Type B pancreatic cell (in vitro differentiated cells): ENCODE measurements around the gene CTCF. TPM values are rescaled to one million over a fixed set of nuclear protein-coding genes. Genes with fewer than 3 reads are reported as not detected.
A peak's percentile ranks its signal among the peaks of the same experiment; 100 is the strongest.
"Not testable (repeated sequence)": the region's sequence is repeated elsewhere in the genome, so short reads cannot be mapped to it uniquely, and the experiment has no call there.

Source experiments
- DNase-seq: peaks from one replicate; pipeline ENCODE4 v3.0.0; 2021; ENCODE audit warnings: mixed read lengths; ENCODE audit not compliant: unreplicated experiment; ENCODE audit errors: extremely low spot score
- H3K27ac Mint-ChIP-seq: 2 replicates; pipeline ENCODE4 v1.8.0; 2021; ENCODE audit warnings: mild to moderate bottlenecking, mixed read lengths
- H3K27me3 Mint-ChIP-seq: 2 replicates; pipeline ENCODE4 v1.8.0; 2021; ENCODE audit warnings: mixed read lengths
- H3K36me3 Mint-ChIP-seq: 2 replicates; pipeline ENCODE4 v1.8.0; 2021; ENCODE audit warnings: mixed read lengths
- H3K4me1 Mint-ChIP-seq: one replicate; pipeline ENCODE4 v1.8.0; 2021; ENCODE audit warnings: mixed read lengths; ENCODE audit not compliant: unreplicated experiment
- H3K4me3 Mint-ChIP-seq: 2 replicates; pipeline ENCODE4 v1.8.0; 2021; ENCODE audit warnings: mild to moderate bottlenecking, mixed read lengths
- H3K9me3 Mint-ChIP-seq: 2 replicates; pipeline ENCODE4 v1.8.0; 2021; ENCODE audit warnings: mixed read lengths
- CTCF ChIP-seq: fragments of 200-600 bp; sonication (generic); conservative IDR thresholded peaks from 2 replicates; pipeline ENCODE4 v1.5.0; 2021; ENCODE audit warnings: antibody characterized with exemption, mild to moderate bottlenecking
- long read RNA-seq: library from polyadenylated mRNA; unstranded; transcript quantifications from one replicate; pipeline ENCODE4 v2.0.0, GENCODE V29; 2020
- total RNA-seq: library from RNA; stranded (reverse); gene quantifications from 2 replicates; pipeline ENCODE4 v1.2.1, GENCODE V29; 2021; ENCODE audit warnings: low replicate concordance

The CTCF gene
- 48.4 and 57.8 TPM in 2 replicates for total RNA-seq
- long read RNA-seq, partial matches to known transcripts: 15 of 30 reads
- long read RNA-seq, other reads (novel, unspliced or antisense): 6 of 30 reads

GRCh38 chr16:67562526-67562917 lies at the start of gene CTCF:
CTCF (plus strand) TSS chr16:67562526; CDS start chr16:67610833, 48,307 bp downstream.
- Mint-ChIP-seq H3K36me3 (no peaks in the 10 kb centered on the region), H3K9me3 (no peaks in the 10 kb centered on the region), H3K4me1 (peaks cover 24% of the 10 kb centered on the region), H3K4me3 (peak within 1 kb of the TSS; percentile 93), H3K27me3 (no peaks in the 10 kb centered on the region), H3K27ac (peak within 1 kb of the TSS; percentile 96)
- TF ChIP-seq CTCF: peak; percentile 69
- DNase-seq: no peak

- not testable (repeated sequence) for H3K9me3 Mint-ChIP-seq, H3K4me1 Mint-ChIP-seq, H3K27me3 Mint-ChIP-seq, H3K4me3 Mint-ChIP-seq, DNase-seq, H3K36me3 Mint-ChIP-seq, H3K27ac Mint-ChIP-seq
Measured at GRCh38 chr16:67513892-67514291, 48.4 kb upstream of the CTCF start.

GRCh38 chr16:67514382-67514828 lies 47.9 kb upstream of the CTCF start:
- Mint-ChIP-seq H3K9me3 (no peaks in the 10 kb centered on the region), H3K27me3 (no peaks in the 10 kb centered on the region), H3K4me3 (no peak overlapping the region), H3K36me3 (no peaks in the 10 kb centered on the region), H3K4me1 (peaks cover 5% of the 10 kb centered on the region), H3K27ac (peak overlapping the region; percentile 61)
- no peak for DNase-seq
- TF ChIP-seq CTCF: peak; percentile 80

- Mint-ChIP-seq H3K4me1 (peaks cover 10% of the 10 kb centered on the region), H3K4me3 (no peak overlapping the region), H3K36me3 (no peaks in the 10 kb centered on the region), H3K27me3 (no peaks in the 10 kb centered on the region), H3K27ac (no peak overlapping the region), H3K9me3 (no peaks in the 10 kb centered on the region)
- TF ChIP-seq CTCF: no peak
- no peak for DNase-seq
Measured at GRCh38 chr16:67516296-67517154, 45.8 kb upstream of the CTCF start.

GRCh38 chr16:67517155-67517445 lies 45.2 kb upstream of the CTCF start:
- no peak for DNase-seq
- Mint-ChIP-seq H3K27me3 (no peaks in the 10 kb centered on the region), H3K4me1 (peaks cover 12% of the 10 kb centered on the region), H3K36me3 (no peaks in the 10 kb centered on the region), H3K4me3 (no peak overlapping the region), H3K9me3 (no peaks in the 10 kb centered on the region), H3K27ac (no peak overlapping the region)
- TF ChIP-seq CTCF: no peak

- Mint-ChIP-seq H3K36me3 (no peaks in the 10 kb centered on the region), H3K9me3 (no peaks in the 10 kb centered on the region), H3K4me1 (peaks cover 12% of the 10 kb centered on the region), H3K4me3 (no peak overlapping the region), H3K27ac (no peak overlapping the region), H3K27me3 (no peaks in the 10 kb centered on the region)
- no peak for DNase-seq
- TF ChIP-seq CTCF: no peak
Measured at GRCh38 chr16:67517661-67518423, 44.5 kb upstream of the CTCF start.
